Adrenal gland (tissue), 5 donors: ENCODE data around the gene TUBGCP6.

ENCODE experiments used
- POLR2A ChIP-seq, 2 donors: fragments of 450-650 bp; IDR thresholded peaks; one replicate each; pipeline ENCODE4 v1.6.1; 2017; ENCODE audit warnings: antibody characterized with exemption in 2 of 2, mild to moderate bottlenecking in 2 of 2, moderate library complexity in 1 of 2
- TF ChIP-seq, protein P1 (sequence below), 6 experiments: fragments of 450-650 bp in 4 of 6; fragments of 200-600 bp in 2 of 6; sonication (generic) in 1 of 6; IDR thresholded peaks; 1 replicate in 5 of 6; 2 replicates in 1 of 6; pipeline versions ENCODE4 v1.5.1 to v1.8.0; 2016 to 2021; ENCODE audit warnings: antibody characterized with exemption in 6 of 6, mild to moderate bottlenecking in 2 of 6, moderate library complexity in 1 of 6
- donor health status: DM: no; HTN: no; CAD: no.

GRCh38 chr22:50272044-50272802 is 27.4 kb upstream of the TUBGCP6 start:
- TF ChIP-seq, protein P1, sequence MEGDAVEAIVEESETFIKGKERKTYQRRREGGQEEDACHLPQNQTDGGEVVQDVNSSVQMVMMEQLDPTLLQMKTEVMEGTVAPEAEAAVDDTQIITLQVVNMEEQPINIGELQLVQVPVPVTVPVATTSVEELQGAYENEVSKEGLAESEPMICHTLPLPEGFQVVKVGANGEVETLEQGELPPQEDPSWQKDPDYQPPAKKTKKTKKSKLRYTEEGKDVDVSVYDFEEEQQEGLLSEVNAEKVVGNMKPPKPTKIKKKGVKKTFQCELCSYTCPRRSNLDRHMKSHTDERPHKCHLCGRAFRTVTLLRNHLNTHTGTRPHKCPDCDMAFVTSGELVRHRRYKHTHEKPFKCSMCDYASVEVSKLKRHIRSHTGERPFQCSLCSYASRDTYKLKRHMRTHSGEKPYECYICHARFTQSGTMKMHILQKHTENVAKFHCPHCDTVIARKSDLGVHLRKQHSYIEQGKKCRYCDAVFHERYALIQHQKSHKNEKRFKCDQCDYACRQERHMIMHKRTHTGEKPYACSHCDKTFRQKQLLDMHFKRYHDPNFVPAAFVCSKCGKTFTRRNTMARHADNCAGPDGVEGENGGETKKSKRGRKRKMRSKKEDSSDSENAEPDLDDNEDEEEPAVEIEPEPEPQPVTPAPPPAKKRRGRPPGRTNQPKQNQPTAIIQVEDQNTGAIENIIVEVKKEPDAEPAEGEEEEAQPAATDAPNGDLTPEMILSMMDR (IDR thresholded peaks at IDR 0.05): no peak
- TF ChIP-seq POLR2A (IDR thresholded peaks at IDR 0.05): no peak
